GM12878 (cell line): ENCODE data around the gene CA10. TPM values are rescaled to one million over a fixed set of nuclear protein-coding genes. Genes with fewer than 3 reads are reported as not detected.

Experiments used
- ATAC-seq: fragments of 200-7000 bp; cut with Tn5 transposase; 3 replicates; pipeline ENCODE4 v1.9.1; 2020; ENCODE audit warnings: mild to moderate bottlenecking, moderate library complexity
- BruUV-seq: library from RNA; stranded (reverse); fragments of 400-500 nt; replicated peaks from 2 replicates; lab custom pipeline; 2021; lab: Mats Ljungman, UMichigan
- CTCF ChIA-PET: fragments of 300-600 bp; sonication (Branson Sonifier 250); formaldehyde crosslinking; extraction: SDS; loops from one replicate; lab custom pipeline; 2021; ENCODE audit warnings: inconsistent platforms; lab: Yijun Ruan, JAX
- POLR2A ChIA-PET: fragments of 350-600 bp; formaldehyde crosslinking; extraction: SDS; loops from one replicate; lab custom pipeline; 2021; ENCODE audit warnings: inconsistent platforms; lab: Charles Lee
- RAD21 ChIA-PET: fragments of 300-600 bp; sonication (Branson Sonifier 250); formaldehyde crosslinking; loops from one replicate; lab custom pipeline; 2023; ENCODE audit warnings: antibody characterized with exemption; ENCODE audit not compliant: unreplicated experiment; lab: Charles Lee
- SMC1A ChIA-PET: fragments of 300-600 bp; sonication (Branson Sonifier 250); formaldehyde crosslinking; loops from one replicate; lab custom pipeline; 2023; ENCODE audit not compliant: unreplicated experiment, uncharacterized antibody; lab: Charles Lee
- DNase-seq: peaks from one replicate; pipeline ENCODE4 v3.0.0-alpha.2; 2011; ENCODE audit warnings: low read depth, low spot score
- FAIRE-seq: peaks from 3 replicates; lab custom pipeline; 2011; peaks lifted over from hg19 to GRCh38; lab: Jason Lieb, UNC
- H2AFZ ChIP-seq: 2 replicates; pipeline ENCODE4 v1.6.0; 2011; ENCODE audit warnings: low read depth, low read length, control low read depth; ENCODE audit not compliant: control insufficient read depth
- H3K27ac ChIP-seq: 2 replicates; pipeline ENCODE4 v1.5.1; 2011; ENCODE audit warnings: control low read depth; ENCODE audit not compliant: control insufficient read depth, insufficient read depth
- H3K27me3 ChIP-seq, 2 experiments: replicated peaks in 1 of 2; 2 replicates each; pipeline versions ENCODE4 v1.6.0 to v1.6.1; 2011; ENCODE audit warnings: low read length in 1 of 2; ENCODE audit not compliant: control insufficient read depth in 2 of 2, insufficient read depth in 2 of 2
- H3K36me3 ChIP-seq, 2 experiments: 2 replicates each; pipeline ENCODE4 v1.5.1; 2011; ENCODE audit warnings: low read length in 1 of 2; ENCODE audit not compliant: control insufficient read depth in 2 of 2, insufficient read depth in 2 of 2
- H3K4me1 ChIP-seq: 2 replicates; pipeline ENCODE4 v1.6.1; 2011; ENCODE audit warnings: mild to moderate bottlenecking, low read length, moderate library complexity, mixed read lengths; ENCODE audit not compliant: control insufficient read depth, insufficient read depth
- H3K4me2 ChIP-seq: 2 replicates; pipeline ENCODE4 v1.6.0; 2011; ENCODE audit warnings: control low read depth; ENCODE audit not compliant: control insufficient read depth, insufficient read depth
- H3K4me3 ChIP-seq: fragments of 200-600 bp; sonication (generic); 2 replicates; pipeline ENCODE4 v1.5.1; 2016
- H3K79me2 ChIP-seq: 2 replicates; pipeline ENCODE4 v1.6.0; 2011; ENCODE audit warnings: low read length; ENCODE audit not compliant: control insufficient read depth, insufficient read depth
- H3K9ac ChIP-seq: 2 replicates; pipeline ENCODE4 v1.8.0; 2011; ENCODE audit warnings: low read length, control low read depth, mixed read lengths; ENCODE audit not compliant: control insufficient read depth, insufficient read depth
- H3K9me3 ChIP-seq: replicated peaks from 3 replicates; pipeline ENCODE4 v1.5.1; 2011; ENCODE audit warnings: mild to moderate bottlenecking, low read length; ENCODE audit not compliant: control insufficient read depth, insufficient read depth
- H4K20me1 ChIP-seq: 2 replicates; pipeline ENCODE4 v1.6.0; 2011; ENCODE audit not compliant: control insufficient read depth, insufficient read depth
- BCL11A ChIP-seq: IDR thresholded peaks from 2 replicates; pipeline ENCODE4 v1.6.1; 2011; ENCODE audit warnings: low read depth, low read length
- CHD2 ChIP-seq: IDR thresholded peaks from 2 replicates; pipeline ENCODE4 v1.6.1; 2011; ENCODE audit warnings: low read depth, low read length, improper control_type of control experiment, borderline replicate concordance
- CREB1 ChIP-seq: IDR thresholded peaks from 2 replicates; pipeline ENCODE4 v1.6.1; 2012; ENCODE audit warnings: low read depth, mild to moderate bottlenecking, inconsistent platforms
- E2F8 ChIP-seq: fragments of 450-650 bp; IDR thresholded peaks from 2 replicates; pipeline ENCODE4 v1.6.1; 2018; ENCODE audit warnings: mild to moderate bottlenecking, low read depth, moderate library complexity; ENCODE audit not compliant: partially characterized antibody
- HCFC1 ChIP-seq: fragments of 150-350 bp; IDR thresholded peaks from 2 replicates; pipeline ENCODE4 v1.6.1; 2014; ENCODE audit warnings: low read length
- SIN3A ChIP-seq: IDR thresholded peaks from 2 replicates; pipeline ENCODE4 v1.6.1; 2012; ENCODE audit warnings: low read depth, low read length, improper control_type of control experiment
- SMC3 ChIP-seq: IDR thresholded peaks from 2 replicates; pipeline ENCODE4 v1.6.1; 2011; ENCODE audit warnings: low read length, improper control_type of control experiment, borderline replicate concordance
- ZNF207 ChIP-seq: fragments of 450-650 bp; IDR thresholded peaks from 2 replicates; pipeline ENCODE4 v1.6.1; 2014; ENCODE audit warnings: antibody characterized with exemption, mild to moderate bottlenecking, borderline replicate concordance
- ZZZ3 ChIP-seq: IDR thresholded peaks from 2 replicates; pipeline ENCODE4 v1.6.1; 2011; ENCODE audit warnings: low read depth; ENCODE audit not compliant: control insufficient read depth, insufficient read length
- in situ Hi-C: fragments of 300-500 bp; cut with MboI; formaldehyde crosslinking; loops from 9 replicates; pipeline ENCODE4 v1.14.3; 2018; ENCODE audit warnings: mixed read lengths
- intact Hi-C: fragments of 100-400 bp; cut with micrococcal nuclease; formaldehyde crosslinking; loops from one replicate; pipeline ENCODE4 v1.14.2; 2022; ENCODE audit not compliant: unreplicated experiment
- polyA plus RNA-seq, 11 experiments: library from polyadenylated mRNA; depleted of rRNA in 4 of 11; unstranded in 6 of 11; stranded (reverse) in 5 of 11; fragments of >200 nt; fragmentation: Nextera tagmentation in 4 of 11; fragmentation: Illumina TruSeq in 1 of 11; extraction: Ambion mirVana in 4 of 11; extraction: Trizol in 1 of 11; gene quantifications; 1 replicate in 1 of 11; 2 replicates in 10 of 11; pipeline versions ENCODE4 v1.2.1 to v1.2.3, GENCODE V29; 2011 to 2016; ENCODE audit warnings: inconsistent platforms in 2 of 11, missing spikeins in 2 of 11, low read depth in 1 of 11
- total RNA-seq, 4 experiments: library from RNA; depleted of rRNA in 3 of 4; stranded (reverse); fragments of >200 nt in 3 of 4; fragmentation: Illumina TruSeq in 1 of 4; extraction: Trizol in 1 of 4; gene quantifications; 2 replicates each; pipeline versions ENCODE4 v1.2.1 to v1.2.3, GENCODE V29; 2013 to 2021

Gene CA10
- total and polyA plus RNA-seq, 10 of the 15 experiments (the other 5 are each of a cell fraction or from before 2014, with no cell fraction given), result not detected

- ChIA-PET SMC1A (interaction anchor here (0.9 kb wide), 1 partner anchor 18 kb away, joined by 3 read pairs; no protein-coding TSS in a partner anchor), RAD21 (no interaction called here), CTCF (interaction anchor here (0.9 to 1.9 kb wide), 2 partner anchors 11 to 331 kb away, joined by 4 to 8 read pairs; no protein-coding TSS in a partner anchor), POLR2A (no interaction called here)
- TF ChIP-seq CHD2 (no peak), HCFC1 (no peak), SIN3A (no peak), CREB1 (no peak), BCL11A (no peak), ZZZ3 (no peak), E2F8 (no peak), ZNF207 (no peak), SMC3 (no peak)
- no peak for FAIRE-seq
- Histone ChIP-seq H3K4me3 (no peak overlapping the region), H3K27ac (no peak overlapping the region), H4K20me1 (no peaks in the 10 kb centered on the region), H2AFZ (no peak overlapping the region), H3K4me2 (no peak overlapping the region), H3K36me3 (no peaks in the 10 kb centered on the region), H3K79me2 (no peaks in the 10 kb centered on the region), H3K27me3 (no peaks in the 10 kb centered on the region), H3K9me3 (no peaks in the 10 kb centered on the region), H3K4me1 (no peaks in the 10 kb centered on the region), H3K9ac (no peak overlapping the region)
- in situ Hi-C loops (no loop called here), intact Hi-C loops (no loop called here)
- ATAC-seq, result no peak
- no peak for DNase-seq
- no TSS peak for BruUV-seq
Measured at GRCh38 chr17:52096056-52096455, 62.5 kb downstream of the CA10 start.
